HEK293T (cell line): ENCODE results near the gene ADPRHL1.
"Not testable (repeated sequence)": the region's sequence is repeated elsewhere in the genome, so short reads cannot be mapped to it uniquely, and the experiment has no call there.

ENCODE experiments used
- CTCF ChIA-PET: fragments of 350-600 bp; formaldehyde crosslinking; extraction: SDS; loops from one replicate; lab custom pipeline; 2021; ENCODE audit warnings: antibody characterized with exemption, inconsistent platforms; lab: Yijun Ruan, JAX
- POLR2A ChIA-PET: fragments of 350-600 bp; formaldehyde crosslinking; extraction: SDS; loops from one replicate; lab custom pipeline; 2020; ENCODE audit warnings: antibody characterized with exemption, inconsistent platforms; lab: Yijun Ruan, JAX
- DNase-seq: peaks from one replicate; pipeline ENCODE4 v3.0.0; 2012; ENCODE audit warnings: mixed read lengths; ENCODE audit errors: extremely low spot score
- ARNT ChIP-seq: fragments of 450-650 bp; IDR thresholded peaks from 2 replicates; pipeline ENCODE4 v1.6.1; 2017; ENCODE audit warnings: mild to moderate bottlenecking
- BHLHE40 ChIP-seq: fragments of 450-650 bp; IDR thresholded peaks from 2 replicates; pipeline ENCODE4 v1.6.1; 2016; ENCODE audit warnings: mild to moderate bottlenecking, moderate library complexity, borderline replicate concordance
- CTBP1 ChIP-seq: fragments of 450-650 bp; IDR thresholded peaks from 2 replicates; pipeline ENCODE4 v1.6.1; 2016; ENCODE audit warnings: borderline replicate concordance
- ELF4 ChIP-seq: fragments of 450-650 bp; IDR thresholded peaks from 2 replicates; pipeline ENCODE4 v1.6.1; 2017; ENCODE audit warnings: antibody characterized with exemption
- FOXA1 ChIP-seq: fragments of 450-650 bp; IDR thresholded peaks from 2 replicates; pipeline ENCODE4 v1.6.1; 2016; ENCODE audit warnings: mild to moderate bottlenecking
- FOXK2 ChIP-seq: fragments of 450-650 bp; IDR thresholded peaks from 2 replicates; pipeline ENCODE4 v1.6.1; 2016; ENCODE audit warnings: mild to moderate bottlenecking
- FOXM1 ChIP-seq: fragments of 450-650 bp; IDR thresholded peaks from 2 replicates; pipeline ENCODE4 v1.6.1; 2017; ENCODE audit warnings: mild to moderate bottlenecking, borderline replicate concordance
- HDGF ChIP-seq: fragments of 450-650 bp; IDR thresholded peaks from 2 replicates; pipeline ENCODE4 v1.6.1; 2017; ENCODE audit warnings: antibody characterized with exemption, borderline replicate concordance
- L3MBTL2 ChIP-seq: fragments of 450-650 bp; conservative IDR thresholded peaks from 2 replicates; pipeline ENCODE4 v1.6.1; 2016; ENCODE audit warnings: mild to moderate bottlenecking
- LEF1 ChIP-seq: fragments of 450-650 bp; IDR thresholded peaks from 2 replicates; pipeline ENCODE4 v1.6.1; 2017; ENCODE audit warnings: mild to moderate bottlenecking, borderline replicate concordance
- NFRKB ChIP-seq: fragments of 450-650 bp; IDR thresholded peaks from 2 replicates; pipeline ENCODE4 v1.6.1; 2016; ENCODE audit warnings: mild to moderate bottlenecking, moderate library complexity
- SP1 ChIP-seq: fragments of 450-650 bp; IDR thresholded peaks from 2 replicates; pipeline ENCODE4 v1.6.1; 2017
- SUZ12 ChIP-seq: fragments of 450-650 bp; IDR thresholded peaks from 2 replicates; pipeline ENCODE4 v1.6.1; 2016; ENCODE audit warnings: mild to moderate bottlenecking
- TARDBP ChIP-seq: fragments of 450-650 bp; IDR thresholded peaks from 2 replicates; pipeline ENCODE4 v1.6.1; 2016
- ZNF384 ChIP-seq: fragments of 450-650 bp; IDR thresholded peaks from 2 replicates; pipeline ENCODE4 v1.6.1; 2016
- TF ChIP-seq, protein P1 (sequence below): fragments of 450-650 bp; IDR thresholded peaks from 2 replicates; pipeline ENCODE4 v1.6.1; 2016

The ADPRHL1 gene

GRCh38 chr13:113442354-113442984 is 10.8 kb downstream of the ADPRHL1 start:
- TF ChIP-seq LEF1, result no peak
- TF ChIP-seq HDGF, result no peak
- TF ChIP-seq CTBP1, result no peak
- TF ChIP-seq ARNT, result no peak
- no peak for TF ChIP-seq NFRKB
- TF ChIP-seq ELF4, result no peak
- TF ChIP-seq TARDBP, result no peak
- TF ChIP-seq, protein P1, sequence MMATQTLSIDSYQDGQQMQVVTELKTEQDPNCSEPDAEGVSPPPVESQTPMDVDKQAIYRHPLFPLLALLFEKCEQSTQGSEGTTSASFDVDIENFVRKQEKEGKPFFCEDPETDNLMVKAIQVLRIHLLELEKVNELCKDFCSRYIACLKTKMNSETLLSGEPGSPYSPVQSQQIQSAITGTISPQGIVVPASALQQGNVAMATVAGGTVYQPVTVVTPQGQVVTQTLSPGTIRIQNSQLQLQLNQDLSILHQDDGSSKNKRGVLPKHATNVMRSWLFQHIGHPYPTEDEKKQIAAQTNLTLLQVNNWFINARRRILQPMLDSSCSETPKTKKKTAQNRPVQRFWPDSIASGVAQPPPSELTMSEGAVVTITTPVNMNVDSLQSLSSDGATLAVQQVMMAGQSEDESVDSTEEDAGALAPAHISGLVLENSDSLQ, result no peak
- TF ChIP-seq FOXA1, result no peak
- TF ChIP-seq SUZ12, result no peak
- no peak for TF ChIP-seq BHLHE40
- no peak for TF ChIP-seq SP1
- POLR2A ChIA-PET, result no interaction called here
- CTCF ChIA-PET, result no interaction called here
- DNase-seq, result no peak

GRCh38 chr13:113441661-113442060 is 11.6 kb downstream of the ADPRHL1 start:
- CTCF ChIA-PET, result no interaction called here
- no peak for DNase-seq
- POLR2A ChIA-PET, result no interaction called here
- no peak for TF ChIP-seq L3MBTL2
- TF ChIP-seq ARNT, result no peak
- TF ChIP-seq ZNF384, result no peak
- no peak for TF ChIP-seq NFRKB
- no peak for TF ChIP-seq HDGF
- TF ChIP-seq BHLHE40, result no peak
- TF ChIP-seq SP1, result no peak
- TF ChIP-seq FOXA1, result no peak
- TF ChIP-seq LEF1, result no peak
- TF ChIP-seq TARDBP, result no peak
- TF ChIP-seq FOXM1, result no peak
- TF ChIP-seq ELF4, result no peak
- no peak for TF ChIP-seq FOXK2

DNA sequence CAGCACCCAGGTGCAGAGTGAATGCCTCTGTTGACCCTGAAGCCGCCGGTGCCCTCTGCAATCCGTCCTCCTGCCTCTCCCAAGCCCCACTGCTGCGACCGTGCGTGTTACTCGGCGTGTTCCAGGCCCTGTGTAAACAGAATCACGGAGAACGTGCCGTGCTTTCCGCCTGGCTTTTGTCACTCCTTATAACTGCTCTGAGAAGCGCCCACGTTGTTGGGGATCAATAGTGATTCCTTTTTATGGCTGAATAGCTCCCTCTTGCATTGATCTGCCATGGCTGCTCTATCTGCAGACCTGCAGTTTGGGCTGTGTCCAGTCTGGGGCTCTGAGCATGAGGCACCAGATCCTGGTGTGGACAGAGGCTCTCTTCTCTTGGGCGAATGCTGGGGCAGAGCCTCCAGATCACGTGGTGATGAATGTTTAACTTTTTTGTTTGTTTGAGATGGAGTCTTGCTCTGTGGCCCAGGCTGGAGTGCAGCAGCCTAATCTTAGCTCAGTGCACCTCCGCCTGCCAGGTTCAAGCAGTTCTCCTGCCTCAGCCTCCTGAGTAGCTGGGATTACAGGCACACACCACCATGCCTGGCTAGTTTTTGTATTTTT is 15.8 kb downstream of the ADPRHL1 start:
- TF ChIP-seq NFRKB (no peak), SUZ12 (no peak), ARNT (no peak), TARDBP (no peak), FOXA1 (no peak), HDGF (no peak), FOXK2 (no peak), L3MBTL2 (no peak), ELF4 (no peak), BHLHE40 (no peak), LEF1 (no peak), FOXM1 (no peak)
- ChIA-PET POLR2A (no interaction called here), CTCF (no interaction called here)
- no peak for DNase-seq

GRCh38 chr13:113436866-113437265 is 16.4 kb downstream of the ADPRHL1 start:
- POLR2A ChIA-PET, result not testable (repeated sequence)

GRCh38 chr13:113435907-113436306 is 17.4 kb downstream of the ADPRHL1 start:
- CTCF ChIA-PET, POLR2A ChIA-PET, DNase-seq: not testable (repeated sequence)

More at GRCh38 chr13:113436866-113437265, 16.4 kb downstream of the ADPRHL1 start:
- DNase-seq, CTCF ChIA-PET: not testable (repeated sequence)

DNA sequence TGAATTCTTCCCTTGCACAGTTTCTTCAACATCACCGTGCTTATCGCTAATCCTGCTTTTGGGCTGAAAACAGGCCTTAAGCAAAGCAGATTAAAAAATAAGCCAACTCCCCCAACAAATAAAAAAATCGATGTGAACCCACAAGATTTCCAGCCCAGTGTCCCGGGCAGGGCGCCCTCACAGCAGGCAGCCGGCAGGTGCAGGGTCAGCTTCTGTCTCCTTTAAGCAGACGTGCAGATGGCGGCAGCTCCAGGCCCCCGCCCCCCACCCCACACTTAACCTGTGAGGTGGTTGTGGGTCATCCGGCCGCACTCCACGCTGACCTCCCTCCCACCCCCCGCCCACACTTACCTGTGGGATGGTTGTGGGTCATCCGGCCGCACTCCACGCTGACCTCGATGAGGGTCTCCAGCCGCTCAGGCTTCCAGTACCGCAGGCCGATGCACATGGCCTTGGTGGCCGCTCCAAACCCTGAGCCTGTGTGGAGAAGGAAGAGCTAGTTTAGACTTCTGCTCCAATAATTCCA is 19.8 kb downstream of the ADPRHL1 start:
- no peak for DNase-seq
- TF ChIP-seq SP1 (no peak), SUZ12 (no peak), FOXK2 (no peak), FOXA1 (no peak), ELF4 (no peak)
- TF ChIP-seq, protein P1, result no peak
- ChIA-PET CTCF (no interaction called here), POLR2A (no interaction called here)

DNA sequence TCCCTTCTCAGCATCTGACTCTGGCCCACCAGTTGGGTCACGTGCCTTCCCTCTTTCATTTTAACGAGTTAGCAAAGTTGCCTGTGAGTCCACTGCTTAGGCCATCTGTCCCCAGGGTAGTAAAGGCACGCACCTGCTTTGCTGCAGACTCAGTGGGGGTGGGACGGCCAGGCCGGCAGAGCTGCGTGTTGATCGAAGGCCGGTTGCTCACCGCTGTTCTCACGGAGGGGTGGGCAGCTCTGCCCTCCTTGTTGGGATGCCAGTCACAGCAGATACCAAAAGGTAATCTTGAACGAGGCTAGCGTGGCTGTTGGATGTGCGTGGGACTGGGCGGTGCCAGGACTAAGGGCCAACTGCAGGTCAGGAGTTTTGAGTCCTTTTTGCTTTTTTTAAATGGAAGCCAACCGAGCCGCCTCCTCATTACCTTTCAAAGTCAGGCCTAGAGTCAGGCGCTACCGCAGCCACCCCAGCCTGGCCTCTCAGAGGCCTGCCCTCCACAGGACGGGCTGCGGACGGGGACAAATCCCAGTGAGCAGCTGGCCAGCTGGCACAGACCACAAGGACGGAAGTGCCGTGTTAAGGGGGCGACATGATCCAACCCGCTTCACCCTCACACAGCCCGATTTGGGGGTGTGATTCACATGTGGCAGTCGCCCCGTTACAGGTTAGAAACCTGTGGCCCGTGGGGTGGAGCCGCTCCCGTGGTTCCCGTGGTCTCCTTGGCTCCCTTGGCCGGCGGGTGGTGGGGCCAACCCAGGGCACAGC is 20.6 kb downstream of the ADPRHL1 start:
- DNase-seq, result no peak
- POLR2A ChIA-PET, result interaction anchor here (1.3 kb wide), 1 partner anchor 16 kb away, joined by 3 read pairs; no protein-coding TSS in a partner anchor
- no peak for TF ChIP-seq BHLHE40
- TF ChIP-seq, protein P1, result no peak
- TF ChIP-seq ELF4, result no peak
- CTCF ChIA-PET, result no interaction called here
